NT2/D1 (cell line): ENCODE results near the gene TAPT1.
A peak's percentile ranks its signal among the peaks of the same experiment; 100 is the strongest.
"Not testable (repeated sequence)": the region's sequence is repeated elsewhere in the genome, so short reads cannot be mapped to it uniquely, and the experiment has no call there.

Source experiments
- DNase-seq: peaks from one replicate; pipeline ENCODE4 v3.0.0-alpha.2; 2011; ENCODE audit warnings: low read depth, low spot score
- H3K27me3 ChIP-seq: 2 replicates; pipeline ENCODE4 v1.6.0; 2011; ENCODE audit warnings: mild to moderate bottlenecking; ENCODE audit not compliant: insufficient read length, insufficient read depth
- H3K36me3 ChIP-seq: 2 replicates; pipeline ENCODE4 v1.6.1; 2011; ENCODE audit warnings: mild to moderate bottlenecking, low read length, mixed read lengths; ENCODE audit not compliant: insufficient read depth, insufficient read length
- H3K4me1 ChIP-seq: 2 replicates; pipeline ENCODE4 v1.5.1; 2011; ENCODE audit not compliant: insufficient read depth, insufficient read length
- H3K4me3 ChIP-seq: 2 replicates; pipeline ENCODE4 v1.5.1; 2011; ENCODE audit warnings: low read depth; ENCODE audit not compliant: insufficient read length
- H3K9ac ChIP-seq: 2 replicates; pipeline ENCODE4 v1.6.0; 2011; ENCODE audit warnings: low read depth; ENCODE audit not compliant: insufficient read length
- H3K9me3 ChIP-seq: 2 replicates; pipeline ENCODE4 v1.5.1; 2011; ENCODE audit warnings: mild to moderate bottlenecking, low read length; ENCODE audit not compliant: insufficient read depth
- SUZ12 ChIP-seq: IDR thresholded peaks from 2 replicates; pipeline ENCODE4 v1.6.1; 2011; ENCODE audit not compliant: insufficient read length, insufficient read depth; ENCODE audit errors: extremely low read depth
- YY1 ChIP-seq: IDR thresholded peaks from 2 replicates; pipeline ENCODE4 v1.6.1; 2011; ENCODE audit not compliant: insufficient read length, insufficient read depth
- ZNF274 ChIP-seq: IDR thresholded peaks from 2 replicates; pipeline ENCODE4 v1.6.1; 2011; ENCODE audit warnings: mild to moderate bottlenecking, low read depth, low read length

The TAPT1 gene

DNA sequence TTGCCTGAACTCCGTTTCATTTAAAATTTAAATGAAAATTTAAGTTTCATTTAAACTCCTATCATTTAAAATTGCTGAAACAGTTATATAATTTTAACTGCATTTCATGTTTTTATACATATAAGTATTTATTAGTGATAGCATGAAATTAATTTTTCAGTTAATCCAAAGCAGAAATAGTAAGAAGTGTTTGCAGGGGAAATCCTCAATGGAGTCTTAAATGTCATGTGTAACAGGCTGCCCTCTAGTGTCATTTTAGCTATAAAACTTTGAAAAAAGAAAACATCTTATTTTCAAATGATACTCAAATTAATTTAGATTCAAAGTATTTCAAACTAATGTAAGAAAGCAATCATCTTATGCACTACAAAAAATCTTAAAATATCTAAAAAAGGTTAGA is 27.2 kb downstream of the TAPT1 start:
- no peak for DNase-seq
- Histone ChIP-seq H3K4me3 (no peak overlapping the region), H3K36me3 (no peaks in the 10 kb centered on the region), H3K4me1 (no peaks in the 10 kb centered on the region), H3K9me3 (no peaks in the 10 kb centered on the region), H3K27me3 (no peaks in the 10 kb centered on the region), H3K9ac (no peak overlapping the region)
- TF ChIP-seq YY1: no peak

DNA sequence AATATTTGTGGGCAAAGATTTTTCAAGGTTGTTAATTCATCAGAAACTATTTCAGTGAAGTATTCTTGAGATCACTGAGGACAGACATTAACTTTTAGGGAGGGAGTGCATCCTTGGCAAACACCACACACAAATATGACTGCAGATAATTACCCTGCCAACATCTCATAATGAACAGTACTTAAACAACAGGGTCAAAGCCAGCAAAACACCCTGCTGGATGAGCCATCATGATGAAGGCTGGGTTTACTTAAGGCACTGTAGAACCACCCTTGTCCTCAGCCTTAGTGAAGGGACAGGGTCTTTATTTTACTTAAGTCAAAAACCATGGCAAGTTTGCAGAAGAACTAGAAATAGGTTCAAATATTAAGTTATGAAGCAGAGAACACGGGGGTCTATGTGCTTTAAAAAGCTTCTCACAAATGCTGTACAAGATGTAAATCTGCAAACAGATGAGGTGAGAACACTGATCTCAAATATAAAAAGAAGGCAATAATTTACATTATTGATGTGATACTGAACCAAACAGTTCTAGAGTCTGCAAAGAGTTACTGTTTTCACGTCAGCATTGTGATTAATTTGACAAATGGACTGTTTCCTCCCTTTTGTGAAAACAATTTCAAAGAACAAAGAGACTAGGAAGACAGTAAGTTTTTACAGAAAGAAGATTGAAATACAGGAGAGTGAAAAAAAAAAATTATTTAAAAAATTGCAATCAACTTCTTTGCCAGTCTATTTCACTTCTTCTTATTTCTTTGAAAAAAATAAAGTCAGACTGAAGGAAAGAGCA is 28.2 kb downstream of the TAPT1 start:
- no peak overlapping the region for H3K9ac ChIP-seq
- H3K27me3 ChIP-seq: no peaks in the 10 kb centered on the region
- DNase-seq: no peak
- no peaks in the 10 kb centered on the region for H3K4me1 ChIP-seq
- H3K36me3 ChIP-seq: no peaks in the 10 kb centered on the region
- H3K9me3 ChIP-seq: no peaks in the 10 kb centered on the region
- no peak overlapping the region for H3K4me3 ChIP-seq
- TF ChIP-seq SUZ12 (no peak), ZNF274 (no peak), YY1 (no peak)

DNA sequence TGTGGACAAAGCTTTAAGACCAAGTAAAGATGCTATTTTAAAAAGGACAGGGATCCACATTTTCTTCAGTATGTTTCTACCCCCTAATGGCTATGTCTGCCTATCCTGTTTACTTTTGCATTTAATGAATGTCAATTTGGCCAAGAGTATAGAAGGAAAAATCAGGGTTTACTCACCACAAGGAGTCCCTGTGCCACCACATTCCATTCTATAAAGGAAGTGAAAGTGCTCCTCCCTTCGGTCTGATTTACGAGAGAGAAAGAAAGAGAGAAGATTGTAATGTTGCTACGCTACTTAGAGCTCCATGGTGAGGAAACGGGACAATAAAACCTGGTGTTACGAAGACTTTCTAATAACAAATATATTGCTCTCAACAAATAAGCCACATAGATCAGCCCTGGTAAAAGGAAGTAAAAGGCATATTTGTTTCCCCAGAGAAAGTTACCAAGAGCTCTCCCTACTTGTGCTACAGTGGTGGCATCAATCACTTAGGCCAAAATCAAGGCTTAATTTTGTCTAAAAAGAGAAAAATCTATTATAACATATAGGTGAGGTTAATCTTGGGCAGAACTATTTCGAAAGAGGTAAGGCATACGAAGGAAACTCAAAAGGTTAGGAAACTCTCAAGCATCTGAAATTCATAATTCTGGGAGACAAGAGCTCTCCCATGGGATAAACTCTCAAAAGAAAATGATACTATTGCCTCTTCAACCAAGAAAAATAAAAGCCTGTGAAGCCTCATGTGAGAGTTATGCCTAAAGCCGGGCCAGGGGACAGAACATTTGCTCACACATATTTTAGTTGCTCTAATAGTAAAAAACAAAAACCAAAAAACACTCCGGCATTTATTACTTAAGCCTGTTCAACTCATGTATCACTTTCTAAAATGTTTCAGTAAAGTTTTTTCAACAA is 29.5 kb downstream of the TAPT1 start:
- no peaks in the 10 kb centered on the region for H3K9me3 ChIP-seq
- H3K4me3 ChIP-seq: no peak overlapping the region
- peak; percentile 39 for DNase-seq
- no peaks in the 10 kb centered on the region for H3K27me3 ChIP-seq
- H3K36me3 ChIP-seq: no peaks in the 10 kb centered on the region
- H3K9ac ChIP-seq: no peak overlapping the region
- no peaks in the 10 kb centered on the region for H3K4me1 ChIP-seq
- TF ChIP-seq YY1: no peak
- no peak for TF ChIP-seq SUZ12
- TF ChIP-seq ZNF274: no peak

DNA sequence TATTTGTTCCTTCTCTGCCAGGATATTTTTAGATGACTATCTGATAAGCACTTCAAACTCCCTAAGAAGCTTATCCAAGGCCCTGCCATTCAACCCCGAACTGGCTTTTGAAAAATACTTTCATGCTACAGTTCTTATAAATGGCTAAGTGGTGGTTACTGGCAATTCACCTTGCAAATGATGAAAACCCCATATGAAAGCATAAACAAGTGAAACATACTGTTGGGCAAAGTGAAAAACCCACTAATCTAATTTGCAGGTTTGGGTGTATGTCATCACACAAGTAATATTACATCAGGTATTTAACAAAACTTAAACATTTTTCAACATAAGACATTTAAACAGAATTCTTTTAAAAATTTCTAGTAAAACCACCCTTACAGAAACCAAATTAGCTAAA is 31.1 kb downstream of the TAPT1 start:
- no peak for DNase-seq
- Histone ChIP-seq H3K9ac (no peak overlapping the region), H3K27me3 (no peaks in the 10 kb centered on the region), H3K36me3 (peaks cover 7% of the 10 kb centered on the region), H3K4me3 (no peak overlapping the region), H3K4me1 (no peaks in the 10 kb centered on the region), H3K9me3 (no peaks in the 10 kb centered on the region)
- no peak for TF ChIP-seq ZNF274
- TF ChIP-seq SUZ12: no peak
- TF ChIP-seq YY1: no peak

DNA sequence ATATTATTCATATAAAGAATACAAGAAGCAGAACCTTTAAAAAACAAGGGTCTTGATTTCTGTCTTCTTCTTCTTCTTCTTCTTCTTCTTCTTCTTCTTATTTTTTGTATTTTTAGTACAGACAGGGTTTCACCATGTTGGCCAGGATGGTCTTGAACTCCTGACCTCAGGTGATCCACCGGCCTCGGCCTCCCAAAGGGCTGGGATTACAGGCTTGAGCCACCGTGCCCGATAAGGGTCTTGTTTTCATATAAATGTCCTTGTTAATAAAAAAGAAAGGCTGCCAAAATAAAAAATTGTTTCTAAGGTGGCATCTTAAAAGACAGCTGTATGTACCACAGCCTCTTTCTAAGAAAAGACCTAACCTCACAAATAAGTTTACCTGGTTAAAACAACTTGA is 31.5 kb downstream of the TAPT1 start:
- peaks cover 11% of the 10 kb centered on the region for H3K36me3 ChIP-seq
- DNase-seq, H3K9me3 ChIP-seq, H3K4me1 ChIP-seq, H3K27me3 ChIP-seq, H3K9ac ChIP-seq, H3K4me3 ChIP-seq: not testable (repeated sequence)

DNA sequence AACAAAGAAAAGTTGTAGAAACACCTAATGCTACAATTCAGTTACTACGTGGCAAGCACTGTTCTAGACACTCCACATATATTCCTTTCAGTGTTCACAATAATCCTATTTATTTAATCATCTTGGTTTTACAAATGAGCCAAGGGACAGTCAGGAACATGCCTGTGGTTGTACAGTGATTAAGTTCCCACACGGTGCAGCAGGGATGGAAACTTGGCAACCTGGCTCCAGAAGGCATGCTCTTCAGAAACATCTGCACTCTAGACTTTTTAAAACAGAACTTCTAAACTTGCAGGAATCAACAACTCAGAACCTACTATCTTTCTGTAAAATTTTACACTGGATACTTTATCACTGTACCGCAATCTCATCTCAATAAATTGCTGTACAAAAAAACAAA is 32.1 kb downstream of the TAPT1 start:
- peaks cover 13% of the 10 kb centered on the region for H3K36me3 ChIP-seq
- H3K27me3 ChIP-seq: no peaks in the 10 kb centered on the region
- DNase-seq: no peak

DNA sequence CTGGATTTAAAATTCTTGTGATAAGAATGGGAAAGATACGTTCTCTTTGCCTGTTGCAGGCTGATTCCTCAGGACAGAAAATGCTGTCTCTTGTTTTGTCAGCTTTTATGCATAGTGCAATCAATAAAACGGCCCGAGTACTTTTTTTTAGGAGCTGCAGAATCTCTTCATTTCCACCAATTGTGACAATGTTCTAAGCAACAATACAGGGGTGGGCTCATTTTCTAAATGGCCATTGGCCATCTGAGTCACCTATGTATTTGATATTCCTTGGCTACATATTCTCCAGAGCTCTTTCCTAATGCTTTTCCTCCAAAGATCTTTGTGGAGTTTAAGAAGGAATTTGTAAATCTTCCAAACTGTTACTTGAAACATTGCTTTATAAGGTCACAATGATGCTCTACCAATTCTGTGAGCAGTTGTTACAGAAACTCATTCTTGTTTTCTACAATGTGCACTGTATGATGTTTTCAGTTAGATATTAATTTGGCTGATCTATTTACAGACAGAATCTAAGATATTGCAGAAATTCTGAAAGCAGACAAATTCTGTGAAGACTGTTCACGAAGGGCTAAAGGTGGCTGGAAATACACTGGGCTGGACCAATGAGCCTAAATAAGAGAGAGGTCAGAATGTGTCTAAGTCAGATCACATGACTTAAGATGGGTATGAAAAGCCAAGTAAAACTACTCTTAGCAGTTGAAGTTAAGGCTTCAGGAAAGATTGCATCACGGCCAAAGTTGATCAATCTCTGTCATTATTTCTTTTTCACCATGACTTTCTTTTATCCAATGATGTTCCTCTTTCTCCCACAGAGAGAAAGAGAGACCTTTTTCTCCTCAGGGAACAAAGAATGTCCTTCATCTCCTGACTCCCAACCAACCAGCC is 33.4 kb downstream of the TAPT1 start:
- no peak overlapping the region for H3K4me3 ChIP-seq
- H3K27me3 ChIP-seq: no peaks in the 10 kb centered on the region
- no peak for DNase-seq
- H3K4me1 ChIP-seq: no peaks in the 10 kb centered on the region
- H3K9ac ChIP-seq: no peak overlapping the region
- H3K36me3 ChIP-seq: peaks cover 13% of the 10 kb centered on the region
- no peak for TF ChIP-seq ZNF274
- no peaks in the 10 kb centered on the region for H3K9me3 ChIP-seq

More for the DNA sequence above, 32.1 kb downstream of the TAPT1 start:
- Histone ChIP-seq H3K9ac (no peak overlapping the region), H3K4me3 (no peak overlapping the region), H3K9me3 (no peaks in the 10 kb centered on the region), H3K4me1 (no peaks in the 10 kb centered on the region)
- TF ChIP-seq SUZ12 (no peak), YY1 (no peak), ZNF274 (no peak)
